ENCODE results near the gene LAMA1.

Gene LAMA1, protein sequence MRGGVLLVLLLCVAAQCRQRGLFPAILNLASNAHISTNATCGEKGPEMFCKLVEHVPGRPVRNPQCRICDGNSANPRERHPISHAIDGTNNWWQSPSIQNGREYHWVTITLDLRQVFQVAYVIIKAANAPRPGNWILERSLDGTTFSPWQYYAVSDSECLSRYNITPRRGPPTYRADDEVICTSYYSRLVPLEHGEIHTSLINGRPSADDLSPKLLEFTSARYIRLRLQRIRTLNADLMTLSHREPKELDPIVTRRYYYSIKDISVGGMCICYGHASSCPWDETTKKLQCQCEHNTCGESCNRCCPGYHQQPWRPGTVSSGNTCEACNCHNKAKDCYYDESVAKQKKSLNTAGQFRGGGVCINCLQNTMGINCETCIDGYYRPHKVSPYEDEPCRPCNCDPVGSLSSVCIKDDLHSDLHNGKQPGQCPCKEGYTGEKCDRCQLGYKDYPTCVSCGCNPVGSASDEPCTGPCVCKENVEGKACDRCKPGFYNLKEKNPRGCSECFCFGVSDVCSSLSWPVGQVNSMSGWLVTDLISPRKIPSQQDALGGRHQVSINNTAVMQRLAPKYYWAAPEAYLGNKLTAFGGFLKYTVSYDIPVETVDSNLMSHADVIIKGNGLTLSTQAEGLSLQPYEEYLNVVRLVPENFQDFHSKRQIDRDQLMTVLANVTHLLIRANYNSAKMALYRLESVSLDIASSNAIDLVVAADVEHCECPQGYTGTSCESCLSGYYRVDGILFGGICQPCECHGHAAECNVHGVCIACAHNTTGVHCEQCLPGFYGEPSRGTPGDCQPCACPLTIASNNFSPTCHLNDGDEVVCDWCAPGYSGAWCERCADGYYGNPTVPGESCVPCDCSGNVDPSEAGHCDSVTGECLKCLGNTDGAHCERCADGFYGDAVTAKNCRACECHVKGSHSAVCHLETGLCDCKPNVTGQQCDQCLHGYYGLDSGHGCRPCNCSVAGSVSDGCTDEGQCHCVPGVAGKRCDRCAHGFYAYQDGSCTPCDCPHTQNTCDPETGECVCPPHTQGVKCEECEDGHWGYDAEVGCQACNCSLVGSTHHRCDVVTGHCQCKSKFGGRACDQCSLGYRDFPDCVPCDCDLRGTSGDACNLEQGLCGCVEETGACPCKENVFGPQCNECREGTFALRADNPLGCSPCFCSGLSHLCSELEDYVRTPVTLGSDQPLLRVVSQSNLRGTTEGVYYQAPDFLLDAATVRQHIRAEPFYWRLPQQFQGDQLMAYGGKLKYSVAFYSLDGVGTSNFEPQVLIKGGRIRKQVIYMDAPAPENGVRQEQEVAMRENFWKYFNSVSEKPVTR (N-terminal part only)

DNA sequence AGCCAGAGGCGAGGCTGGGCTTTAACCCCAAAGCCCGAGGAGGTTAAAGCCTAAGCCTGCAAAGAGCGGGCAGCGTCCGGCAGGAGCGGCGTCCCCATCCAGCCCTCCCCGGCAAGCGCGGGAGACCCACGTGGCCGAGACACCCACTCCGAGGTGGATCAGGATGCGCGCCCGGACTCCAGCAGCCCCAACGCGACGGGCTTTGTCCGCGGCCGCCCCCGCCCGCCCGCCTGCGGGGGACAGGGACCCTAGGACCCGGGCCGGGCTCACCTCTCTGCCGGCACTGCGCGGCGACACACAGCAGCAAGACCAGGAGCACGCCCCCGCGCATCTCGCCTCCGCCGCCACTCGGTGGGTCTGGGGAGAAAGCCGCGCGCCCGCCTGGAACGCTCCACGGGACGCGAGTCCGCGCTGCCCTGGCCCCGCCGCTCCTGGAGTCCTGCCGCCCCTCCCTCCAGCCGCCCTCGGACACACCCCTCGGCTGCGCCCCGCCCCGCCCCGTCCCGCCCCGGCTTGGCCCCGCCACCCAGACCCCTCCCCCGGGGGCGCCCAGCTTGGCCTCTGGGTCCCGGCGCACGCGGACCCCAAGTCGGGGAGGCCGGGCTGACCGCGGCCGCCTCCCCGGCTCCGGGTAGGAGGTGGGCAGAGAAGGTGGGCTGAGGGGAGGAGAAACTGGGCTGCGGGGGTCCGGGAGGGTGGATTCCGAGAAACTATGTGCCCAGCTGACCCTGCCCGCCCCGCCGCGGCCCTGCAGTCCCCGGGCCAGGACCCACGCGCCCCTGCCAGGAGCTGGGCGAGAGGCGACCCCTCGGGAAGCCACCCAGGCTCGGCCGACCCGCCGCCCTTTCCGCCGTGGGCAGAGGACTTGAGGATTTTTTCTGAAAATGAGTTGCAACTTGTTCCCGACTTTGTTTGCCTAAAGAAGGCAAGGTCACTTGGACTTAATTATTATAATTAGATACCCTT, at the start of gene LAMA1:
LAMA1 (minus strand) TSS at position 408 of the 966 bp plus-strand sequence; CDS start at position 331, 77 bp downstream.
- peak within 1 kb of the TSS; percentile 53 for H3K4me3 ChIP-seq (ENCODE audit: low read length)
- DNase-seq (ENCODE audit: low read depth) = peak; percentile 32
- TF ChIP-seq, protein P1, sequence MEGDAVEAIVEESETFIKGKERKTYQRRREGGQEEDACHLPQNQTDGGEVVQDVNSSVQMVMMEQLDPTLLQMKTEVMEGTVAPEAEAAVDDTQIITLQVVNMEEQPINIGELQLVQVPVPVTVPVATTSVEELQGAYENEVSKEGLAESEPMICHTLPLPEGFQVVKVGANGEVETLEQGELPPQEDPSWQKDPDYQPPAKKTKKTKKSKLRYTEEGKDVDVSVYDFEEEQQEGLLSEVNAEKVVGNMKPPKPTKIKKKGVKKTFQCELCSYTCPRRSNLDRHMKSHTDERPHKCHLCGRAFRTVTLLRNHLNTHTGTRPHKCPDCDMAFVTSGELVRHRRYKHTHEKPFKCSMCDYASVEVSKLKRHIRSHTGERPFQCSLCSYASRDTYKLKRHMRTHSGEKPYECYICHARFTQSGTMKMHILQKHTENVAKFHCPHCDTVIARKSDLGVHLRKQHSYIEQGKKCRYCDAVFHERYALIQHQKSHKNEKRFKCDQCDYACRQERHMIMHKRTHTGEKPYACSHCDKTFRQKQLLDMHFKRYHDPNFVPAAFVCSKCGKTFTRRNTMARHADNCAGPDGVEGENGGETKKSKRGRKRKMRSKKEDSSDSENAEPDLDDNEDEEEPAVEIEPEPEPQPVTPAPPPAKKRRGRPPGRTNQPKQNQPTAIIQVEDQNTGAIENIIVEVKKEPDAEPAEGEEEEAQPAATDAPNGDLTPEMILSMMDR (IDR thresholded peaks at IDR 0.05; ENCODE audit: insufficient read depth, low read depth, low read length, missing control alignments) = no peak

DNA sequence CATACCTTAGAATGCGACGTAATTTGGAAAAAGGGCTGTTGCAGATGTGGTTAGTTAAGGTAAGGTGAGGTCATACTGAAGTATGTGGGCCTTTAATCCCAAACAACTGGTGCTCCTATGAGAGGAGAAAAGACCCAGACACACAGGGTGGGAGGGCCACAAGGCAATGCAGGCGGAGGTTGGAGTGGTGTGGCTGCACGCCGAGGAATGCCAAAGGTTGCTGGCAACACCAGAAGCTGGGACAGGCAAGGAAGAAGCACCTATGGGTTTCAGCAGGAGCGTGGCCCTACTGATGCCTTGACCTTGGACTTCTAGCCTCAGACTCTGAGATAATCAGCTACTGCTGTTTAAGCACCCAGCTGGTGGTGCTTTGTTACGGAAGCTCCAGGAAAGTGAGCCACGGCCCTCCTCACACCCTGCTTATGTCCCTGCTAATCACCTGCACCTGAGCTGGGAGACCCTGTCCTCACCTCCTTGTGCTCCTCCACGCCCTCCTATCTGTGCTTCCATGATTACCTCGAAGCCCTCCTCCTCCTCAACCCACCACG, 48.3 kb upstream of the LAMA1 start:
- no peak overlapping the region for H3K4me3 ChIP-seq (ENCODE audit: low read length)
- TF ChIP-seq, protein P1 (IDR thresholded peaks at IDR 0.05; ENCODE audit: insufficient read depth, low read depth, low read length, missing control alignments) = no peak
- DNase-seq (ENCODE audit: low read depth) = no peak

DNA sequence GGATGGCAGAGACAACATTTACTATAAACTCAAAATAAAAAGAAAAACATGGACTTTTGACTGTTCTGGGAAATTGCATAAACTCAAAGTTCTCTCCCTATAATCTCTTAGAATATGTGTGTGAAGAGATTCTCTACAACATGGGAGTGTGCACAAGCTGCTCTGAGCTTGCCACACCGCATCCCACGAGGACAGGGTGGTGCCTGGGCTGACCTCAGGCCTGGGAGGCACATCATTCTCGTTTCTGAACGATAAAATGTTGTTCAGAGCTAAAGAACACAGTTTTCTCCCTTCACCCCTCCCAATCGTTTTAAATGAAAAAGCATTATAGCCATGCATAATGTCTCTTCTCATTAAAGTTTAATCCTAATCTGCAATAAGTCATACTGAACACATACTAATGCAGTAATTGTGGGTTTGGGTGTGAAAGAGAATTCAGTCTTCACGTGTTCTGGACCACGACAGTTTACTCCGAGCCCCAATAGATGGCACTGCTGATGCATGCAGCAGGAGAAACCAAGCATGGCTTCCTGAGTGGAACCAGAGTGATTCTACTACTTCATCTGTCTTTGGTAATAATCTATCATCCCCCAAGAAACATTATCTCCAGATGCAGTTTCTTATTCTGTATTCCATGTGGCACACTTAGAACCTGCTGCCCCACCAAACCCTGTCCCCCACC, 46.9 kb upstream of the LAMA1 start:
- TF ChIP-seq, protein P1 (IDR thresholded peaks at IDR 0.05; ENCODE audit: insufficient read depth, low read depth, low read length, missing control alignments) = peak; percentile 34
- DNase-seq (ENCODE audit: low read depth) = peak; percentile 14
- H3K4me3 ChIP-seq (ENCODE audit: low read length) = no peak overlapping the region

DNA sequence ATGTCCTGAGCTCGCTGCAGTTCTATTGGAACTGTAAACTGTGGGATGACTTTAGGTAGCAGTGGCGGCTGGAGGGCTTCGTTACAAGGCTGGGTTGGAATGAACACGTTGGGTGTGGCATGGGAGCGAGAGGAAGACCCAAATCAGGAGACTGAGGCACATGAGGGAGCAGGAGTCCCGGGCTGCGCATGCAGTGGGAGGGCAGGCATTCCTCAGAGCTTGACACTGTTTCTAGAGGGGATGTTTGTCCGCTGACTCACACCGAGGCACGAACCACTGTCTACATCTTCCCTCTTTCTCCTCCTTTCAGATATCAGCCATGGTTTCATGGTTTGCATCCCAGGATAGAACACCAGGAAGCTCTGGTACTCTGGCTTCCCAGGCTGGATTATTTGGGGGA, 40.6 kb upstream of the LAMA1 start:
- TF ChIP-seq, protein P1 (IDR thresholded peaks at IDR 0.05; ENCODE audit: insufficient read depth, low read depth, low read length, missing control alignments) = no peak
- peak; percentile 62 for DNase-seq (ENCODE audit: low read depth)
- no peak overlapping the region for H3K4me3 ChIP-seq (ENCODE audit: low read length)

DNA sequence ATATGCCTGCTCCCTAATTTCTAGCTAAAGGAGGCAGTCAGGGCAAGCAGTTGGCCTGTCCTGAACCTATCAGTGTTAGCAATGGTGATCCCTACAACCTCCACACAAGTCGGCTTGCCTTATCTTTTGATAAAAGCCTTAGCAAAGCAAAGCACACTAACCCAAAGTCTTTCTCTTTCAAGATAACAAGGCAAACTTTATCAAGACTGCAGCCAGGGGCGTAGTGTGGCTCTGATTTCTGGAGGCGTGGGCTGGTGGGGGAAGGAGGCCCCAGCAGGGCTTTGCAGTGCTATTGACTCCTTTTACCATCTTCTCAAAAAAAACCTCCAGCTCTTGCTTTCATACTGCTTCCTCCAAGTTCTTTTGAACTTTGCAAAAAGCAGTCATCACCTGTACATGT, 40.2 kb upstream of the LAMA1 start:
- TF ChIP-seq, protein P1 (IDR thresholded peaks at IDR 0.05; ENCODE audit: insufficient read depth, low read depth, low read length, missing control alignments) = no peak
- no peak overlapping the region for H3K4me3 ChIP-seq (ENCODE audit: low read length)
- DNase-seq (ENCODE audit: low read depth) = no peak

All from epithelial cell of esophagus (primary cell).